Breast epithelium (tissue), 3 donors: ENCODE data around the gene SSTR5.

Source experiments
- POLR2A ChIP-seq: fragments of 450-650 bp; IDR thresholded peaks from one replicate; pipeline ENCODE4 v1.6.1; 2016; ENCODE audit warnings: antibody characterized with exemption, mild to moderate bottlenecking, moderate library complexity
- TF ChIP-seq, protein P1 (sequence below), 3 donors: fragments of 450-650 bp; IDR thresholded peaks; one replicate each; pipeline ENCODE4 v1.5.1; 2016 to 2017; ENCODE audit warnings: antibody characterized with exemption in 3 of 3, mild to moderate bottlenecking in 3 of 3, moderate library complexity in 3 of 3

DNA sequence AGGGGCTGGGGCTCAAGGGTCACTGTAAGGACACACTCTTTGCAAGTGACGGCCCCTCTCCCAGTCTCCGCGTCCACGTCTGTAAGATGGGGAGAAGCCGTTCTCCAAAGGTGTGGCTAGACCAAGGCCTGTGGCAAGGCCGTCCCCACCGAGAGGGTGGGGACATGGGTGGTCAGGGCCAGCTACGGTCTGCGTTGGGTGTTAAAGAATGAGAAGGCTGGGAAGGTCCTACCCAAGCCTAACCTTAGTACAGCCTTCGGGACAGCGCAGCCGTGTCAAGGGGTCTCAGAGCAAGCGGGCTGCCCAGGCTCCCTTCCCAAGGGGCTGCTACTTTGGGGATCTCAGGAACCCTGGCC is 21.6 kb downstream of the SSTR5 start:
- no peak for TF ChIP-seq POLR2A
- TF ChIP-seq, protein P1, sequence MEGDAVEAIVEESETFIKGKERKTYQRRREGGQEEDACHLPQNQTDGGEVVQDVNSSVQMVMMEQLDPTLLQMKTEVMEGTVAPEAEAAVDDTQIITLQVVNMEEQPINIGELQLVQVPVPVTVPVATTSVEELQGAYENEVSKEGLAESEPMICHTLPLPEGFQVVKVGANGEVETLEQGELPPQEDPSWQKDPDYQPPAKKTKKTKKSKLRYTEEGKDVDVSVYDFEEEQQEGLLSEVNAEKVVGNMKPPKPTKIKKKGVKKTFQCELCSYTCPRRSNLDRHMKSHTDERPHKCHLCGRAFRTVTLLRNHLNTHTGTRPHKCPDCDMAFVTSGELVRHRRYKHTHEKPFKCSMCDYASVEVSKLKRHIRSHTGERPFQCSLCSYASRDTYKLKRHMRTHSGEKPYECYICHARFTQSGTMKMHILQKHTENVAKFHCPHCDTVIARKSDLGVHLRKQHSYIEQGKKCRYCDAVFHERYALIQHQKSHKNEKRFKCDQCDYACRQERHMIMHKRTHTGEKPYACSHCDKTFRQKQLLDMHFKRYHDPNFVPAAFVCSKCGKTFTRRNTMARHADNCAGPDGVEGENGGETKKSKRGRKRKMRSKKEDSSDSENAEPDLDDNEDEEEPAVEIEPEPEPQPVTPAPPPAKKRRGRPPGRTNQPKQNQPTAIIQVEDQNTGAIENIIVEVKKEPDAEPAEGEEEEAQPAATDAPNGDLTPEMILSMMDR (IDR thresholded peaks at IDR 0.05): no peak
